Measurements from ENCODE around the gene RIN2.

- TF ChIP-seq SUZ12 (IDR thresholded peaks at IDR 0.05; ENCODE audit: extremely low read depth, insufficient read depth, insufficient read length) (no peak), YY1 (IDR thresholded peaks at IDR 0.05; ENCODE audit: insufficient read depth, insufficient read length) (no peak), ZNF274 (IDR thresholded peaks at IDR 0.05; ENCODE audit: low read depth, low read length) (no peak)
Observed at GRCh38 chr20:19789009-19789408, 31.0 kb downstream of the RIN2 start.
